ENCODE data around the gene TMEM106B.

- TF ChIP-seq CTCF (IDR thresholded peaks at IDR 0.05) = no peak
- TF ChIP-seq POLR2AphosphoS5 (IDR thresholded peaks at IDR 0.05) = no peak
Measured at GRCh38 chr7:12194426-12194825, 16.7 kb upstream of the TMEM106B start.

All from breast epithelium (tissue), 3 donors.